GM23338 (cell line): ENCODE data around the gene PER3.

Experiments used
- CREB1 ChIP-seq: fragments of 250-450 bp; sonication (Bioruptor Pico); IDR thresholded peaks from 2 replicates; pipeline ENCODE4 v1.5.0; 2020; ENCODE audit warnings: low read depth, mild to moderate bottlenecking, moderate library complexity
- CTCF ChIP-seq, 2 experiments: fragments of 200-600 bp in 1 of 2; sonication (generic) in 1 of 2; conservative IDR thresholded peaks; 2 replicates each; pipeline versions ENCODE4 v1.5.1 to v1.6.1; 2016 to 2017; ENCODE audit warnings: antibody characterized with exemption in 2 of 2, low read depth in 2 of 2, mild to moderate bottlenecking in 2 of 2, moderate library complexity in 1 of 2
- ETS1 ChIP-seq: IDR thresholded peaks from 2 replicates; pipeline ENCODE4 v1.6.1; 2016; ENCODE audit warnings: antibody characterized with exemption
- EZH2 ChIP-seq: fragments of 200-600 bp; sonication (generic); IDR thresholded peaks from one replicate; pipeline ENCODE4 v1.8.0; 2017; ENCODE audit warnings: antibody characterized with exemption, mild to moderate bottlenecking, low read depth; ENCODE audit not compliant: unreplicated experiment
- EZH2phosphoT487 ChIP-seq: fragments of 200-600 bp; sonication (generic); IDR thresholded peaks from one replicate; pipeline ENCODE4 v1.8.1; 2018; ENCODE audit warnings: antibody characterized with exemption; ENCODE audit not compliant: unreplicated experiment
- JUNB ChIP-seq: IDR thresholded peaks from one replicate; pipeline ENCODE4 v1.6.1; 2016; ENCODE audit warnings: antibody characterized with exemption; ENCODE audit not compliant: unreplicated experiment
- NANOG ChIP-seq: IDR thresholded peaks from 2 replicates; pipeline ENCODE4 v1.6.1; 2016; ENCODE audit warnings: antibody characterized with exemption, borderline replicate concordance
- POLR2AphosphoS5 ChIP-seq: IDR thresholded peaks from 2 replicates; pipeline ENCODE4 v1.6.1; 2016; ENCODE audit warnings: antibody characterized with exemption, low read depth
- REST ChIP-seq: IDR thresholded peaks from one replicate; pipeline ENCODE4 v1.6.1; 2018; ENCODE audit warnings: antibody characterized with exemption; ENCODE audit not compliant: unreplicated experiment
- STAT1 ChIP-seq: IDR thresholded peaks from one replicate; pipeline ENCODE4 v1.6.1; 2016; ENCODE audit warnings: antibody characterized with exemption; ENCODE audit not compliant: unreplicated experiment
- ZNF114 ChIP-seq: fragments of 250-450 bp; sonication (Bioruptor Pico); IDR thresholded peaks from 2 replicates; pipeline ENCODE4 v1.5.0; 2020; ENCODE audit warnings: mild to moderate bottlenecking, moderate library complexity
- ZNF331 ChIP-seq: fragments of 250-450 bp; sonication (Bioruptor Pico); IDR thresholded peaks from 2 replicates; pipeline ENCODE4 v1.5.0; 2020; ENCODE audit warnings: low read depth, mild to moderate bottlenecking, moderate library complexity

- TF ChIP-seq EZH2 (no peak), CTCF (conservative IDR thresholded peaks at IDR 0.05; ENCODE audit: low read depth in 2 of 2) (no peak), POLR2AphosphoS5 (no peak), REST (no peak), EZH2phosphoT487 (no peak), JUNB (no peak), ETS1 (no peak), STAT1 (no peak), ZNF114 (CRISPR knock-in tag) (no peak), CREB1 (no peak), NANOG (no peak), ZNF331 (CRISPR knock-in tag) (no peak)
Observed at GRCh38 chr1:7747605-7748004, 36.5 kb upstream of the PER3 start.
